OCI-LY1 (cell line): ENCODE measurements around the gene ZNF155.

Experiments used
- EZH2 ChIP-seq: fragments of 200-600 bp; sonication (generic), shearing (Covaris generic); IDR thresholded peaks from 2 replicates; pipeline ENCODE4 v1.8.0; 2017; ENCODE audit warnings: borderline replicate concordance, mixed run types, mild to moderate bottlenecking, antibody characterized with exemption, low read length, moderate library complexity, mixed read lengths
- TF ChIP-seq, protein P1 (sequence below): fragments of 200-600 bp; sonication (generic), shearing (Covaris generic); IDR thresholded peaks from 2 replicates; pipeline ENCODE4 v1.5.1; 2017; ENCODE audit warnings: mild to moderate bottlenecking, antibody characterized with exemption, low read length, moderate library complexity, mixed read lengths

DNA sequence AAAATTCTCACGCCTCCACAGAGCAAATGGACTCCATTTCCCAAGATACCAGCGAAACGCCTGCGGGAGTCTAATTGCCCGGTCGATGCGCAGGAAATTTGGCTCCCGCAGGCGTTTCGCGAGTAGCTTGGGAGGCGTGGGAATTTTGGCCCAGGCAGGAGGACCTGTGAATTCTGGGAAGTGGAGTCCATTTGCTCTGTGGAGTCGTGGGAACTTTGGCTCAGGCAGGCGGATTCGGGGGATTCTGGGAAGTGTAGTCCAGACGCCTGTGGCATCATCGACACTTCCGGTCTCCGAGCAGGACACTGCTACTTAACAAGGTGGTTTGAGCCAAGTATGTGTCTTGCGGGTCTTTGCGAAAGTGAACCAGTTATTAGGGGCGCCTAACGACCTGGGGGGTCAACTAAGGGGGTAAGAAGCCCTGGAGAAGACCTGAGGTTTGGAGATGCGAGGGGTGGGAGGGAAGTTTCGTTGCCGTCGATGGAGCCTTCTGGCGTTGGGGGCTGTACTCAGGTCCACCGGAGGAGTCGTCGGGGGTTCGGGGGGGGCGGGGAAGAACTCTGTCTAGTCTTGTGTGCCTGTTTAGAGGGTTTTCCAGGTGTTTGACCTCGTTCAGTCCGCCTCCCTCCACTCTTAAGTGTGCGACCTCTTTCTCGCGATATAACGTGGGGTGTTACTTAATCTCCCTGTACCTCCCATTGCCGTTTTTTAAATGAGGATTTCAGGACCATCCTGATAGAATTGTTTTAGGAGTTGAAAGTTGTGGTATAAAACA, at the start of gene ZNF155:
- TF ChIP-seq, protein P1, sequence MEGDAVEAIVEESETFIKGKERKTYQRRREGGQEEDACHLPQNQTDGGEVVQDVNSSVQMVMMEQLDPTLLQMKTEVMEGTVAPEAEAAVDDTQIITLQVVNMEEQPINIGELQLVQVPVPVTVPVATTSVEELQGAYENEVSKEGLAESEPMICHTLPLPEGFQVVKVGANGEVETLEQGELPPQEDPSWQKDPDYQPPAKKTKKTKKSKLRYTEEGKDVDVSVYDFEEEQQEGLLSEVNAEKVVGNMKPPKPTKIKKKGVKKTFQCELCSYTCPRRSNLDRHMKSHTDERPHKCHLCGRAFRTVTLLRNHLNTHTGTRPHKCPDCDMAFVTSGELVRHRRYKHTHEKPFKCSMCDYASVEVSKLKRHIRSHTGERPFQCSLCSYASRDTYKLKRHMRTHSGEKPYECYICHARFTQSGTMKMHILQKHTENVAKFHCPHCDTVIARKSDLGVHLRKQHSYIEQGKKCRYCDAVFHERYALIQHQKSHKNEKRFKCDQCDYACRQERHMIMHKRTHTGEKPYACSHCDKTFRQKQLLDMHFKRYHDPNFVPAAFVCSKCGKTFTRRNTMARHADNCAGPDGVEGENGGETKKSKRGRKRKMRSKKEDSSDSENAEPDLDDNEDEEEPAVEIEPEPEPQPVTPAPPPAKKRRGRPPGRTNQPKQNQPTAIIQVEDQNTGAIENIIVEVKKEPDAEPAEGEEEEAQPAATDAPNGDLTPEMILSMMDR: no peak
- TF ChIP-seq EZH2: no peak
